Measurements from ENCODE around the gene ARFGAP1.

Gene ARFGAP1

DNA sequence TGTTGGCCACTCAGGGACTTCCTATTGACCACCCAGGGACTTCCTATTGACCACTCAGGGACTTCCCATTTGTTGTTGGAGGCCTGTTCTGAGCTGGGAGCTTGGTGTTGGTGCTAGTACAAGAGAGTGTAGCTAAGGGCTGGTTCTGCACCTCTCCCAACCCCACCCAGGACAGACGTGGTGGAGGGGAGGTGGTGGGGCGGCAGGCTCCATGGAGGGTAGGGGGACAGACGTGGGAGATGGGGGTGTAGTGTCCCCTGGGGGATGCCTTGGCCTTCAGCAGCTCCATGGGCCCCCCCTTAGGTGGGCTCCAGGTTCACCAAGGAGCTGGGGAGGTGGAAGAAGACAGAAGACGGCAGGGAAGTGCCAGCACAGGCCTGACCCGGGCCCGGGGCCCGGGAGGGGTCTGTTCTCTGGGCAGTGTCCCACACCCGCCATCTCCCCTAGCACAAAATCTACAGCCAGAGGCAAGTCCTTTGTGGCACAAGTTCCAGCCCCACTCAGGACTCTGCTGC, 54.7 kb downstream of the ARFGAP1 start:
- Histone ChIP-seq H3K9me3 (ENCODE audit: insufficient read depth, low read length, severe bottlenecking) (peaks cover 4% of the 10 kb centered on the region), H3K79me2 (ENCODE audit: insufficient read depth, low read length) (no peaks in the 10 kb centered on the region), H3K27ac (ENCODE audit: low read length) (peak overlapping the region; percentile 50; the same call in 1 of the 2 replicates), H3K4me1 (ENCODE audit: insufficient read depth, low read length) (no peaks in the 10 kb centered on the region), H3K27me3 (ENCODE audit: insufficient read depth, low read length, poor library complexity) (no peaks in the 10 kb centered on the region), H4K20me1 (ENCODE audit: insufficient read depth, low read length) (peaks cover 5% of the 10 kb centered on the region), H3K36me3 (ENCODE audit: insufficient read depth, low read length) (no peaks in the 10 kb centered on the region), H3K4me3 (ENCODE audit: low read depth in 1 of 2, low read length in 2 of 2) (no peak overlapping the region), H3K4me2 (ENCODE audit: insufficient read depth, low read length) (no peak overlapping the region), H2AFZ (ENCODE audit: low read depth, low read length) (no peak overlapping the region), H3K9ac (ENCODE audit: low read depth, low read length) (no peak overlapping the region)
- TF ChIP-seq, protein P1, sequence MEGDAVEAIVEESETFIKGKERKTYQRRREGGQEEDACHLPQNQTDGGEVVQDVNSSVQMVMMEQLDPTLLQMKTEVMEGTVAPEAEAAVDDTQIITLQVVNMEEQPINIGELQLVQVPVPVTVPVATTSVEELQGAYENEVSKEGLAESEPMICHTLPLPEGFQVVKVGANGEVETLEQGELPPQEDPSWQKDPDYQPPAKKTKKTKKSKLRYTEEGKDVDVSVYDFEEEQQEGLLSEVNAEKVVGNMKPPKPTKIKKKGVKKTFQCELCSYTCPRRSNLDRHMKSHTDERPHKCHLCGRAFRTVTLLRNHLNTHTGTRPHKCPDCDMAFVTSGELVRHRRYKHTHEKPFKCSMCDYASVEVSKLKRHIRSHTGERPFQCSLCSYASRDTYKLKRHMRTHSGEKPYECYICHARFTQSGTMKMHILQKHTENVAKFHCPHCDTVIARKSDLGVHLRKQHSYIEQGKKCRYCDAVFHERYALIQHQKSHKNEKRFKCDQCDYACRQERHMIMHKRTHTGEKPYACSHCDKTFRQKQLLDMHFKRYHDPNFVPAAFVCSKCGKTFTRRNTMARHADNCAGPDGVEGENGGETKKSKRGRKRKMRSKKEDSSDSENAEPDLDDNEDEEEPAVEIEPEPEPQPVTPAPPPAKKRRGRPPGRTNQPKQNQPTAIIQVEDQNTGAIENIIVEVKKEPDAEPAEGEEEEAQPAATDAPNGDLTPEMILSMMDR (IDR thresholded peaks at IDR 0.05; ENCODE audit: borderline replicate concordance, extremely low read depth, low read length, poor library complexity, severe bottlenecking), result no peak
- TF ChIP-seq EZH2 (IDR thresholded peaks at IDR 0.05; ENCODE audit: borderline replicate concordance, low read depth, low read length, severe bottlenecking), result no peak
- DNase-seq (no peak), ATAC-seq (ENCODE audit: insufficient read depth, low read depth) (peak; percentile 57; the same call in 2 of the 3 replicates)

DNA sequence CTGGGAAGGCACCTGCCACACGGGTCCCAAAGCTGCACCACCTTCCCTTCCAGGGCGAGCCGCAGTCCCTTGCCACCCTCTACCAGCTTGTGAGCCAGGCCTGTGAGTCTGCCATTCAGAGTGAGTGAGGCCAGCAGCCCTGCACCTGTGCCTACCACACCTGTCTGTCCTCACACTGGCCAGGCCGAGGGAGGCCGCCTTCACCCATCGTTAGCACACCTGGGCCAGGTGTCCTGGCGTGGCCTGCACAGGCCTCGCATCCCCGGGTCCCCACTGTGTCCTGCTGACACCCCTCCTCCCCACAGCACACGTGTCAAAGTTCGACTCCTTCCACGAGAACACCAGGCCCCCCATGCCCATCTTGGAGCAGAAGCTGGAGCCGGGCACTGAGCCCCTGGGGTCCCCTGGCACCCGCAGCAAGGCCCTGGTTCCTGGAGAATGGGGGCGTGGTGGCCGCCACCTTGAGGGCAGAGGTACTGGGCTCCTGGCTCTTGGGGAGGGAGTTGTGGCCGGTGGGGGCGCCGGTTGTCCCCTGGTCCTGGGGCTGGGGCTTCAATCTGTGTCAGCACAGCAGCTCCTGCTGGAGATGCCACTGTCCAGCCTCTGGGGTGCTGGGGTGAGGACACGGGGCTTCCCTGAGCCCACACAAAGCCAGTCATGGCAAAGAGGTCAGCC, 55.5 kb downstream of the ARFGAP1 start:
- H2AFZ ChIP-seq (ENCODE audit: low read depth, low read length), result no peak overlapping the region
- TF ChIP-seq, protein P1 (IDR thresholded peaks at IDR 0.05; ENCODE audit: borderline replicate concordance, extremely low read depth, low read length, poor library complexity, severe bottlenecking), result no peak
- TF ChIP-seq EZH2 (IDR thresholded peaks at IDR 0.05; ENCODE audit: borderline replicate concordance, low read depth, low read length, severe bottlenecking), result no peak

DNA sequence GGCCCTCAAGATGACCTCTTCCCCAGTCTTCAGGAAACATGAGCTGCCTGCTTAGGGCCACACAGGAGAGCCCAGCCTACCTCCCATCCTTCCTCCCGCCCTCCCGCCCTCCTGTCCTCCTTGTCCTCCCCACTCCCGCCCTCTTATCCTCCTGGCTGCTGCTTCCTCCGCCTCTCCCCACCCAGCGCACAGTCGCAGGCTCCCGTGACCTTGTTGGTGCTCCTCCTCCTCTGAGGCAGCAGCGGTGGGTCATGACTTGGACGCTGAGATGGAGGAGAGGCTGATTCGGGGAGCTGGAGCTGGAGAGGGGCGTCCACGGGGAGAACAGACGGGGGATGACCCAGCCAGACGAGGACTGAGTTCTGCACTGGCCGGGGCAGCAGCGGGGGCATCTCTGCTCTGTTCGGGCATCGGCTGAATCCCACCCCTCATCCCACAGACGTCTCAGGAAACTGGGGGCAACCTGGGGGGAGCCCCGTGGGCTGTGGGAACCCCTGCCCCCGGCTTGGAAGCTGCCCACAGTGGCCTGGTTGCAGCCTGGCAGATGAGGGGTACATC, 56.2 kb downstream of the ARFGAP1 start:
- Histone ChIP-seq H3K9me3 (ENCODE audit: insufficient read depth, low read length, severe bottlenecking) (peaks cover 4% of the 10 kb centered on the region), H3K4me3 (ENCODE audit: low read depth in 1 of 2, low read length in 2 of 2) (no peak overlapping the region), H3K27me3 (ENCODE audit: insufficient read depth, low read length, poor library complexity) (no peaks in the 10 kb centered on the region), H3K4me2 (ENCODE audit: insufficient read depth, low read length) (no peak overlapping the region), H3K79me2 (ENCODE audit: insufficient read depth, low read length) (no peaks in the 10 kb centered on the region), H4K20me1 (ENCODE audit: insufficient read depth, low read length) (peaks cover 5% of the 10 kb centered on the region), H3K27ac (ENCODE audit: low read length) (no peak overlapping the region), H3K36me3 (ENCODE audit: insufficient read depth, low read length) (no peaks in the 10 kb centered on the region), H2AFZ (ENCODE audit: low read depth, low read length) (no peak overlapping the region), H3K4me1 (ENCODE audit: insufficient read depth, low read length) (no peaks in the 10 kb centered on the region), H3K9ac (ENCODE audit: low read depth, low read length) (no peak overlapping the region)
- DNase-seq, result no peak
- no peak for TF ChIP-seq EZH2 (IDR thresholded peaks at IDR 0.05; ENCODE audit: borderline replicate concordance, low read depth, low read length, severe bottlenecking)
- TF ChIP-seq, protein P1 (IDR thresholded peaks at IDR 0.05; ENCODE audit: borderline replicate concordance, extremely low read depth, low read length, poor library complexity, severe bottlenecking), result no peak
- ATAC-seq (ENCODE audit: insufficient read depth, low read depth), result no peak

More for the DNA sequence above, 55.5 kb downstream of the ARFGAP1 start:
- Histone ChIP-seq H3K4me3 (ENCODE audit: low read depth in 1 of 2, low read length in 2 of 2) (no peak overlapping the region), H3K27ac (ENCODE audit: low read length) (no peak overlapping the region), H3K4me2 (ENCODE audit: insufficient read depth, low read length) (no peak overlapping the region), H3K9me3 (ENCODE audit: insufficient read depth, low read length, severe bottlenecking) (peaks cover 4% of the 10 kb centered on the region), H3K36me3 (ENCODE audit: insufficient read depth, low read length) (no peaks in the 10 kb centered on the region), H4K20me1 (ENCODE audit: insufficient read depth, low read length) (peaks cover 5% of the 10 kb centered on the region), H3K9ac (ENCODE audit: low read depth, low read length) (no peak overlapping the region), H3K27me3 (ENCODE audit: insufficient read depth, low read length, poor library complexity) (no peaks in the 10 kb centered on the region), H3K4me1 (ENCODE audit: insufficient read depth, low read length) (no peaks in the 10 kb centered on the region), H3K79me2 (ENCODE audit: insufficient read depth, low read length) (no peaks in the 10 kb centered on the region)
- ATAC-seq (ENCODE audit: insufficient read depth, low read depth) (0 out of 3 replicates have a peak, but pooled peaks have one; percentile 10), DNase-seq (no peak)

Data from DND-41 (cell line).